GM19043 (cell line): ENCODE results near the gene ABCC4.

Experiments used
- ATAC-seq: cut with Tn5 transposase; IDR thresholded peaks from one replicate; pipeline ENCODE4 v1.9.1; 2021; ENCODE audit warnings: low read depth; ENCODE audit not compliant: unreplicated experiment

Gene ABCC4

GRCh38 chr13:95019886-95020285 lies 281.4 kb downstream of the ABCC4 start:
- peak; percentile 43 for ATAC-seq

GRCh38 chr13:95007322-95007721 lies 293.9 kb downstream of the ABCC4 start:
- no peak for ATAC-seq

- ATAC-seq, result no peak
Measured at GRCh38 chr13:95005300-95005699, 296.0 kb downstream of the ABCC4 start.

GRCh38 chr13:95003019-95003813 lies 298.0 kb downstream of the ABCC4 start:
- ATAC-seq, result no peak

- ATAC-seq, result no peak
Measured at GRCh38 chr13:95002126-95002525, 299.1 kb downstream of the ABCC4 start.

- no peak for ATAC-seq
Measured at GRCh38 chr13:94999871-95000270, 301.4 kb downstream of the ABCC4 start.

GRCh38 chr13:94997126-94997525 lies 304.1 kb downstream of the ABCC4 start:
- ATAC-seq, result no peak

- no peak for ATAC-seq
Measured at GRCh38 chr13:94996445-94996844, 304.8 kb downstream of the ABCC4 start.

GRCh38 chr13:94994506-94994905 lies 306.7 kb downstream of the ABCC4 start:
- ATAC-seq, result no peak

GRCh38 chr13:94993616-94994015 lies 307.6 kb downstream of the ABCC4 start:
- ATAC-seq, result no peak

- ATAC-seq, result no peak
Measured at GRCh38 chr13:94992036-94992960, 309.0 kb downstream of the ABCC4 start.

GRCh38 chr13:94988654-94989053 lies 312.6 kb downstream of the ABCC4 start:
- ATAC-seq, result no peak

- no peak for ATAC-seq
Measured at GRCh38 chr13:94987869-94988268, 313.4 kb downstream of the ABCC4 start.

- ATAC-seq, result no peak
Measured at GRCh38 chr13:94987081-94987480, 314.2 kb downstream of the ABCC4 start.

- ATAC-seq, result no peak
Measured at GRCh38 chr13:94984958-94985357, 316.3 kb downstream of the ABCC4 start.

- ATAC-seq, result no peak
Measured at GRCh38 chr13:94978516-94978915, 322.7 kb downstream of the ABCC4 start.

- no peak for ATAC-seq
Measured at GRCh38 chr13:94974015-94974951, 327.0 kb downstream of the ABCC4 start.

GRCh38 chr13:94972262-94972661 lies 329.0 kb downstream of the ABCC4 start:
- ATAC-seq, result no peak
